Activated B cell treated with CpG ODN at 0.5 μM for 24 hours (primary cell): Measurements from ENCODE around the gene KCNJ11. TPM values are rescaled to one million over a fixed set of nuclear protein-coding genes. Genes with fewer than 3 reads are reported as not detected.

Experiments
- ATAC-seq: fragments of 200-7000 bp; cut with Tn5 transposase; one replicate; pipeline ENCODE4 v1.10.0; 2021; ENCODE audit warnings: low read depth, mild to moderate bottlenecking, moderate library complexity
- CTCF ChIA-PET: fragments of 350-600 bp; sonication (Branson Sonifier 250); formaldehyde crosslinking; loops from one replicate; lab custom pipeline; 2021; ENCODE audit warnings: antibody characterized with exemption; lab: Charles Lee
- POLR2A ChIA-PET: fragments of 350-600 bp; sonication (Branson Sonifier 250); formaldehyde crosslinking; loops from one replicate; lab custom pipeline; 2021; ENCODE audit warnings: antibody characterized with exemption; lab: Charles Lee
- DNase-seq: peaks from one replicate; pipeline ENCODE4 v3.0.0; 2022
- H3K27ac Mint-ChIP-seq: one replicate; pipeline ENCODE4 v1.8.0; 2020; ENCODE audit warnings: mixed read lengths
- H3K27me3 Mint-ChIP-seq: one replicate; pipeline ENCODE4 v1.8.0; 2021; ENCODE audit warnings: mixed read lengths
- H3K36me3 Mint-ChIP-seq: one replicate; pipeline ENCODE4 v1.8.0; 2021; ENCODE audit warnings: low read depth, mixed read lengths
- H3K4me1 Mint-ChIP-seq: one replicate; pipeline ENCODE4 v1.8.0; 2021; ENCODE audit warnings: mixed read lengths
- H3K4me3 Mint-ChIP-seq: one replicate; pipeline ENCODE4 v1.8.0; 2020; ENCODE audit warnings: mild to moderate bottlenecking, mixed read lengths
- H3K9me3 Mint-ChIP-seq: one replicate; pipeline ENCODE4 v1.8.0; 2020; ENCODE audit warnings: mixed read lengths
- intact Hi-C: fragments of 100-400 bp; cut with micrococcal nuclease; formaldehyde crosslinking; loops from one replicate; pipeline ENCODE4 v1.15.1; 2024
- total RNA-seq: library from RNA; stranded (reverse); gene quantifications from 2 replicates; pipeline ENCODE4 v1.2.3, GENCODE V29; 2022
- TF ChIP-seq, protein P1 (sequence below): fragments of 200-600 bp; IDR thresholded peaks from one replicate; pipeline ENCODE4 v1.8.0; 2022; ENCODE audit warnings: antibody characterized with exemption, mild to moderate bottlenecking

KCNJ11 gene
- total RNA-seq, 1 donor from 2014 or later, result 1.2 TPM

DNA sequence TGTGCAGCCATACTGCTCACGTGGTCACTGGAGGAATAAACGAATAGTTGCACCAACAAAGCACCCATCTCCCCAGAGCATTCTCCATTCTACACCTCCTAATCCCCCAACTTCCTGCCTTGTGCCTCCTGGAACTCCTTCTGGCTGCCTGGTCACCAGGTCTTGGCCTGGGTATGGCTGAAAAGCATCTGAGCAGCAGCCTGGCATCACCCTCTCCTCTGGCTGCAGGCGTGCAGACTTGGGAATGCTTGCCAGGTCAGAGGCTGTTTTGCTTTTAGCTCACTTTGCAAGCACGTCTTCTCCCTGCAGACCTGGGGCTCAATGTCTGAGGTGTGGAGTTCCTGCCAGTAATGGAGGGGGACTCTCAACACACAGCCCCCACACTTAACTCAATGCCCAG lies 33.3 kb upstream of the KCNJ11 start:
- no peak overlapping the region for H3K27ac Mint-ChIP-seq
- no peak overlapping the region for H3K4me3 Mint-ChIP-seq
- no peak for ATAC-seq
- DNase-seq, result no peak
- no peaks in the 10 kb centered on the region for H3K9me3 Mint-ChIP-seq
- TF ChIP-seq, protein P1, sequence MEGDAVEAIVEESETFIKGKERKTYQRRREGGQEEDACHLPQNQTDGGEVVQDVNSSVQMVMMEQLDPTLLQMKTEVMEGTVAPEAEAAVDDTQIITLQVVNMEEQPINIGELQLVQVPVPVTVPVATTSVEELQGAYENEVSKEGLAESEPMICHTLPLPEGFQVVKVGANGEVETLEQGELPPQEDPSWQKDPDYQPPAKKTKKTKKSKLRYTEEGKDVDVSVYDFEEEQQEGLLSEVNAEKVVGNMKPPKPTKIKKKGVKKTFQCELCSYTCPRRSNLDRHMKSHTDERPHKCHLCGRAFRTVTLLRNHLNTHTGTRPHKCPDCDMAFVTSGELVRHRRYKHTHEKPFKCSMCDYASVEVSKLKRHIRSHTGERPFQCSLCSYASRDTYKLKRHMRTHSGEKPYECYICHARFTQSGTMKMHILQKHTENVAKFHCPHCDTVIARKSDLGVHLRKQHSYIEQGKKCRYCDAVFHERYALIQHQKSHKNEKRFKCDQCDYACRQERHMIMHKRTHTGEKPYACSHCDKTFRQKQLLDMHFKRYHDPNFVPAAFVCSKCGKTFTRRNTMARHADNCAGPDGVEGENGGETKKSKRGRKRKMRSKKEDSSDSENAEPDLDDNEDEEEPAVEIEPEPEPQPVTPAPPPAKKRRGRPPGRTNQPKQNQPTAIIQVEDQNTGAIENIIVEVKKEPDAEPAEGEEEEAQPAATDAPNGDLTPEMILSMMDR, result no peak
- ChIA-PET POLR2A (no interaction called here), CTCF (interaction anchor here (1.5 kb wide), 1 partner anchor 37 kb away, joined by 4 read pairs; no protein-coding TSS in a partner anchor)
- H3K4me1 Mint-ChIP-seq, result no peaks in the 10 kb centered on the region
- H3K27me3 Mint-ChIP-seq, result peaks cover 19% of the 10 kb centered on the region
- intact Hi-C loops, result no loop called here
- no peaks in the 10 kb centered on the region for H3K36me3 Mint-ChIP-seq

DNA sequence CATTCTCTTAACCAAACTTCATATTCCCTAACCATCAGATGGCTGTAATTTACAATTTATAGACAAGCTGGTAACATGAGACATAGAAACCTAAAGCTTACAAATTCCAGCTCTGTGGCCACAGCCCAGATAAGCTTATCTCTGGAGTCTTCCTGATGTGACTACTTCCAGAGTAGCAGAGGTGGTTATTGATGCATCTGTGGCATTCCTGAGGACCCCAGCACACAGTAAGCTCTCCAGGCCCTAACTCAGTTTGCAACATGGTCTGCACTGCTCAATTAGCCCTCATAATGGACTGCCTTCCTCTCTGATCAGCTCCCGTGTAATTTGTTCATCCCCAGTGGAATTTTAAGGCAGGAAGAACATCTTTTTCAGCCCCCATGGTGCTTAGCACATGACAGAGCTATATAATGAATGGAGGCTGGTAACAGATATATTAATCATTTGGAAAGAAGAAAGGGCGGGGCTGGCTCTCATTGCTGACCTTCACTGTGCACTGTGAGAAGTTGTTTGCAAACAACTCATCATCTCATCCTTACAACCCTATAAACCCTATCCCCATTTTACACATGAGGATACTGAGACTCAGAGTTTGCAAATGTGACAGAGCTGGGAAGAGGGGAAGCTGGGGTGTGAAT lies 30.1 kb upstream of the KCNJ11 start:
- ChIA-PET POLR2A (no interaction called here), CTCF (no interaction called here)
- H3K27me3 Mint-ChIP-seq, result peaks cover 32% of the 10 kb centered on the region
- H3K9me3 Mint-ChIP-seq, result no peaks in the 10 kb centered on the region
- no peaks in the 10 kb centered on the region for H3K4me1 Mint-ChIP-seq
- H3K36me3 Mint-ChIP-seq, result no peaks in the 10 kb centered on the region
- DNase-seq, result no peak
- H3K4me3 Mint-ChIP-seq, result no peak overlapping the region
- TF ChIP-seq, protein P1, result no peak
- intact Hi-C loops, result no loop called here
- no peak overlapping the region for H3K27ac Mint-ChIP-seq
- ATAC-seq, result no peak

DNA sequence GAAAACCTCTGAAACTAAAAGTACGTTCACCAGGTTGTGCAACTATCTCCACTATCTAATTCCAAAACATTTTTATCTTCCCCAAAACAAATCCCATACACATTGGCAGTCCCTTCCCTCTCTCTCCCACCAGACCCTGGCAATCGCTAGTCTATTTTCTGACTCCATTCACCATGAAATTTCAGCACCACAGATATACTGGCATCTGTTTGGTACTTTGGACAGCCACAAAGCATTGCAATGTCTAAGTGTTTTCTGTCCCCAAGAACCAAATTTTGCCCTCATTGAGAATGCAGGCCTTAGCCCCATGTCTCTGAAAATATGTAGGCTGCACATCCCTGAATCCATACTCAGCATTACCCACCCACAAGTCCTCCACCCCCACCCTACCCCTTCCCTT lies 28.0 kb upstream of the KCNJ11 start:
- ATAC-seq (no peak), DNase-seq (no peak)
- Mint-ChIP-seq H3K27ac (no peak overlapping the region), H3K9me3 (no peaks in the 10 kb centered on the region), H3K4me3 (no peak overlapping the region), H3K36me3 (no peaks in the 10 kb centered on the region), H3K27me3 (peaks cover 28% of the 10 kb centered on the region), H3K4me1 (no peaks in the 10 kb centered on the region)
- ChIA-PET CTCF (no interaction called here), POLR2A (no interaction called here)
- intact Hi-C loops, result no loop called here
- TF ChIP-seq, protein P1, result no peak

DNA sequence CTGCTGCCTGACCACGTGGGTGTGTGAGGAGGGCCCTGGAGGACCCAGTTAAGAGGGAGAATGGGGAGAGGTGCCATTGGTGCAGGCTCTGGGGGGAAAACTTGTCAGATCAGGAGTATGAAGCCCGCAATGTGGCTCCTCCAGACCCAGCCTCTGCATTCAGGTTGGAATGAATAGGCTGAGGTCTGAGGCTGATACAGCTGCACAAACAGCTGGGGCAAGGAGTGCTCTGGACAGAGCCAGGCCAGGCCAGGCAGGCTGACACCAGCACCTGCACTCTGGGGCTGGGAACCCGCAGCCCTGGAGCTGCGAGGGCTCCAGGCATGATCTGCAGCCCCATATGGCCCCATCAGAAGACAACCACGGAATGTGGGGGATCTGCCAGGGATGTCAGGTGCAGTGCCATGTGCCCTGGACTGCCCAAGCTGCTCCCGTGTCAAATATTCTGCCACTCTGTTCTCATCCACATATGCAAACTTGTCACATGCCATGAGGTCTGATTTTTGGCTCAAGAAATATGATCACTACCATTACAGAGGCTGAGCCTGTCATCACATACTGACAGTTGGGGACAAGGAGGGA lies 27.2 kb upstream of the KCNJ11 start:
- intact Hi-C loops, result no loop called here
- CTCF ChIA-PET, result no interaction called here
- DNase-seq (no peak), ATAC-seq (no peak)
- Mint-ChIP-seq H3K4me1 (no peaks in the 10 kb centered on the region), H3K4me3 (no peak overlapping the region), H3K36me3 (no peaks in the 10 kb centered on the region), H3K27ac (no peak overlapping the region), H3K27me3 (peaks cover 29% of the 10 kb centered on the region), H3K9me3 (no peaks in the 10 kb centered on the region)
- TF ChIP-seq, protein P1, result no peak
- POLR2A ChIA-PET, result no interaction called here

DNA sequence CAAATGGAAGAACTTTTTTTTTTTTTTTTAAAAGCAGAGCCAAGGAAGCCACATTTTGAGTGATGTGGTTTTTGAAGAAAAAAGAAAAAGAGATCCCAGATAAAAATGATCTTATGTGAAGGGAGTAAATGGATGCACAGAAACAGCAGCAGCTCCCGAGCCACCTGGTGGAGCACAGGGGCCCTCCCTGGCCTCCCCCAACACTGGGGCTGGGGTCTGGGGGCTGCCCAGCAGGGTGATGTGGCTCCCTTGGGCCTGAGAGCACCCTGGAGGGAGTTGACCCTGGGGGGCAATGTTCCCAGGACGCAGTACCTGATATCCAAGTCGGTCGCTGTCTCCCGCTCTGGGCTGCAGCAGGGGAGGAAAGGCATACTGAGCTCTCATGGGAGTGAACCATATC lies 26.5 kb upstream of the KCNJ11 start:
- H3K27me3 Mint-ChIP-seq, result peaks cover 29% of the 10 kb centered on the region
- H3K4me1 Mint-ChIP-seq, result no peaks in the 10 kb centered on the region
- ATAC-seq (no peak), DNase-seq (no peak)
- POLR2A ChIA-PET, result no interaction called here
- TF ChIP-seq, protein P1, result no peak
- no peaks in the 10 kb centered on the region for H3K9me3 Mint-ChIP-seq
- intact Hi-C loops, result no loop called here
- no peaks in the 10 kb centered on the region for H3K36me3 Mint-ChIP-seq
- no peak overlapping the region for H3K4me3 Mint-ChIP-seq
- H3K27ac Mint-ChIP-seq, result no peak overlapping the region
- CTCF ChIA-PET, result no interaction called here
